SIG-M5 (cell line): ENCODE results near the gene DMRT2.

Source experiments
- DNase-seq: peaks from one replicate; lab custom pipeline; 2025; lab: John Stamatoyannopoulos, UW

DMRT2 gene

DNA sequence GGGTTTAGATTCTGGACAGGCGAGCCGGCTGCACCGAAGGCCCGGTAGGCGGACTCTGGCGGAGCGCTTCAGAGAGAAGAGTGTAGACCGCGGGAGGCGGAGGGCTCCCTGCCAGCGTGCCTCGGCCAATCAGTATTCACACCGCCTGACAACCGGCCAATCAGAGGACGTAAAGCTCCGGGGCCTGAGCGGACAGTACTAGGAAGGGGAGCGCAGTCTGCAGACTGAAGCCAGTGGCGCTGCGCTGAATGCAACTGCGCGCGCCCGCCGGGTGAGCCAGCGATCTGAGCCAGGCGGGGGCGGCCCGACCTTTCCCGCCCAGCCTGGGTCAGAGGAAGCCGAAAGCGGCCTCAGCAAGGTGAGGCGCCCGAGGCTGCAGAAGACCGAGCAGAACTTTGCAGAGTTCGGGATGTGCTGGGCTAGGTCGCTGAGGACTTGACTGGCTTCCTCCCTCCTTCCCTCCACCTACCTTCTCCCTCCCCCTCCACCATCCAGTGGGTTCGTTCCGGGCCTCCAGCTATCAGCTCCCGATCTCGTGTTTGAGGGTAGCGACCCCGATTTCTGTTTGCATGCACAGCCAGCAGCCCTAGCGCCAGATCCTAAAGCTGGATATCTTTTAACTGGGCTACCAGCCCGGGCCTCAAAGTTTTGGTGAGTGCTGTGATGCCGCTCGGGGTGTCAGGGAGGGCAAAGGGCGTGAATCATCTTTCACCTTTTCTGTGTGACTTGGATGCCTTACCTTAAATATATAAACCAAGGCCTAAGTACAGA, at the start of gene DMRT2:
Gene DMRT2 (plus strand): TSS at position 233 of the 771 bp plus-strand sequence. CDS start 1,257 bp downstream, outside the sequence.
- no peak for DNase-seq

- no peak for DNase-seq
Measured at GRCh38 chr9:1001838-1002237, 48.3 kb upstream of the DMRT2 start.

DNA sequence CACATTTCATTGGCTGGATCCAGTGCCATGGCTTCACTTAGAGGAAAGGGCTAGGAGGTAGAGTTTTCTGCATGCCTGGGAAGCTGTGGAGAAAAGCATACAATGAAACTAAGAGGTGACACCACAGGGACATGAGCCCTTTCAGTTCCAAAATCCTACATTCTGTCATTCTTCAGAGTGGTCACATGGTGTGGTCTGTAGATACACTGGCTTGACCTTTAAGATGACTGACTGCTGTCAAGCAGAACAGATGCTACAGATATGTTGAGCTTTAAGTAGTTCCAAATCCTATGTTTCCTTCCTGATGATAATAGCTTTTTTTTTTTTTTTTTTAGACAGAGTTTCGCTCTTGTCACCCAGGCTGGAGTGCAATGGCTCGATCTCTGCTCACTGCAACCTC, 47.5 kb upstream of the DMRT2 start:
- DNase-seq = no peak

DNA sequence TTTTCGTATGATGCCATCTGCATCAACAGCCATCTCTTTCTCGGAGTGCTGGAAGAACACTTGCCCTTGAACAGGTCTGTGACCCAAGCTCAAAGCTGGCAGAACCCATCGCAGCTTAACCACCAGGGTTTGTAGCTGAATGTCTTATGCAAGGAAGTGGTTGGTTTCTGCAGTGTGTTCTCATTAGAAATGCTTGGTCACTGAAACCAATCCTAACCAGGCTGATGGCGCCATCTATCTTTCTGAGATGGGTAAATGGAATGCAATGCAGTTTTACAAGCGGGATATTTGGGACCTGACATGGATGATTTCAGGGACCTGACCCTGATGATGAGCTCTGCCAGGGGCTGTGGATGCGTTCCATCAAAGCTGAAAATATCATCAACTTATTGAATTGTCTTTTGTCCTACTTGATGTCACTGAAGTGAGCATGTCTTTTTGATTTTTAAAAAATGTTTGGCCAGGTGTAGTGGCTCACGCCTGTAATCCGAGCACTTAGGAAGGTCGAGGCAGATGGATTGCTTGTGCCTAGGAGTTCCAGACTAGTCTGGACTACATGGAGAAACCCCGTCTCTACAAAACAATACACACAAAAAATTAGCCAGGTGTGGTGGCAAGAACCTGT, 45.0 kb upstream of the DMRT2 start:
- no peak for DNase-seq

- DNase-seq = no peak
Measured at GRCh38 chr9:1007312-1007711, 42.8 kb upstream of the DMRT2 start.

GRCh38 chr9:1008216-1008615, 41.9 kb upstream of the DMRT2 start:
- DNase-seq = no peak

DNA sequence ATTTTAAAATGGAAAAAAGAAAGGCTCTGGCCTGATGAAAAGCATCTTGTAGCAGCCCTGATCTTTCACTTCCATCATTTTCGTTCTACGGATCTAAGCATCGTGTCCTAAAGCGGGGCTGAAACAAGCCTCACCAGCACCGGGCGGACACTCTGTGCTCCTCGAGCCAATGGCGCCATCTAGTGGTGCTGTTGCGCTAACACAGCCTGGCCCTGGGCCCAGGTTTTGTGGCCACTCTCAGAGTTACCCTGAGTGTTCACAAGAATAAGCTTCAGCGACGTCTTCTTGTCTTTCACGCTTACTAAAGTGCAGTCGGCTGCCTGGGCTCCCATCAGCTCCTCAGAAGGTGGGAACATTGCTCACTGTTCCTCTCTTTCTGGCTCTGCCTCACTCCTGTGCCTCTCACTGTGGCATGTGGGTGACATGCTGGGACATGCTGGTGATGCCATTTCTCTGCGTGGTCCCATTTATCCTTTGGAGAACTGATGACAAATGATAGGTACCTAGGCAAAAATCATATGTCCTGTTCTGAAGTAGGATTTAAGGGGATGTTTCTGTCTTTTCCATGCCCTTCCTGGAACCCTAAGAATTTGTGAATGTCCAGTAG, 41.0 kb upstream of the DMRT2 start:
- no peak for DNase-seq

- DNase-seq = no peak
Measured at GRCh38 chr9:1013021-1013420, 37.1 kb upstream of the DMRT2 start.

- no peak for DNase-seq
Measured at GRCh38 chr9:1014225-1014624, 35.9 kb upstream of the DMRT2 start.

DNA sequence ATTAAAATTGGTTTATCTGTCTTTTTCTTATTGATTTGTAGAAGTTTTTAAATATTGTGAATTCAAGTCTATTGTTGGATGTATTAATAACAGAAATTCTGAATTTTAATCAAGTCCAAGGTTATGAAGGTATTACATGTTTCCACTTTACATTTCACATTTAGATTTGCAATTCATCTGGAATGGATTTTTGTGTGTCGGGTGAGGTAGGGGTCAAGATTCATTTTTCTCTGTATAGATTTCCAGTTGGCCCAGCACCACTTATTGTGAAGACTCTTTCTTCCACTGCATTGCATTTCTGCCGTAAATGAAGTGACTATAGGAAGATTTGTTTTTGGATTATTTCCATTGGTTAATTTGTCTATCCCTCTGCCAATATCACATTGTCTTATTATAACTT, 35.5 kb upstream of the DMRT2 start:
- no peak for DNase-seq

GRCh38 chr9:1018121-1018520, 32.0 kb upstream of the DMRT2 start:
- no peak for DNase-seq

DNA sequence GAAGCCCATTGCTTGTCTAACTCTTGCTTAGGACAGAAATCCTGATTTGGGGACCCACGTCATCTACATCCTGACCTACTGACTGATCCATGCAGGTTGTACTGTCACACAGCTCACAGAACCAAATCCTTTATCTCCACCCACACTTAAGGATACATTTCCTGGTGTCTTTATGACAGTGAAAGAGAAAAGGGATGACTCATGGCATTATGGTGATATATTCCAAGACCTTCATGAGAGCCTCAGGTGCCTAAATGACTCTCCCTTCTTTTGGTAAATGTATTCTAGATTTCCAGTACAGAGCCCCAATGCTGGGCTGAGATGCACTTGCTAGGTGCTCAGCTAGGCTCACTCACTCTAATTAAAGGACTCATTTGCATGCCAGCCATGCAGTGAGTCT, 26.0 kb upstream of the DMRT2 start:
- no peak for DNase-seq

GRCh38 chr9:1025131-1025530, 25.0 kb upstream of the DMRT2 start:
- no peak for DNase-seq

GRCh38 chr9:1026219-1026618, 23.9 kb upstream of the DMRT2 start:
- no peak for DNase-seq

DNA sequence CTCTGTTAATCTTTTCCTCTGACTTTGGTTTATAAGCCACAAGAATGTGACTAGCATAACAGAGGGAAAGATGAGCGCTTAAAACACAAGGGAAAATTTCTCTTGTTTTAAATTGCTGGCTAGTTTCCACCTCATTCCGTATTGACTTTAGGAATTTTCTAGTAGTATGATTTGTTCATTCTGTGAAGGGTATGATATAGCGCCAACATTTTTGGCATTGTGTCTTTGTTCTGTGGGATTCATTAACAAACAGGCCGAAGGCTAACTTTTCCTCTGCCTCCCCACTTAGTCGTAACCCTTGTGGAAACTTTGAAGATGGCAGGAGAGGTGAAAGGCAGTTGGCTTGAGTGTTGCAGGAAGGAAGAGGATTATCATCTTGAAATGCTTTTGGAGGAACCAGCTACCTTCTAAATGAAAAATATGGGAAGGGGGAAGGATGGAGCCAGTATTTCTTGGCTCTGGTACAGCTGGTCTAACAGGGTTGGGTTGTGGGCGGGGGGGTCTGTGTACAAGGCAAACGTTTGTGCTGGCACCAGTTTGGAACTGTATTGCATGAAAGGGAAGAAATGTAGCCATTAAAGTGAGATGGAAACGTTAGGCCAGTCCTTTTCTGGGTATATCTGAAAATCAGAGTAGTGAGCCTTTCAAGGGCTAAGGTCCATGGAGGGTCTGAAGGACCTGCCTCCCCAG, 21.5 kb upstream of the DMRT2 start:
- DNase-seq = no peak

DNA sequence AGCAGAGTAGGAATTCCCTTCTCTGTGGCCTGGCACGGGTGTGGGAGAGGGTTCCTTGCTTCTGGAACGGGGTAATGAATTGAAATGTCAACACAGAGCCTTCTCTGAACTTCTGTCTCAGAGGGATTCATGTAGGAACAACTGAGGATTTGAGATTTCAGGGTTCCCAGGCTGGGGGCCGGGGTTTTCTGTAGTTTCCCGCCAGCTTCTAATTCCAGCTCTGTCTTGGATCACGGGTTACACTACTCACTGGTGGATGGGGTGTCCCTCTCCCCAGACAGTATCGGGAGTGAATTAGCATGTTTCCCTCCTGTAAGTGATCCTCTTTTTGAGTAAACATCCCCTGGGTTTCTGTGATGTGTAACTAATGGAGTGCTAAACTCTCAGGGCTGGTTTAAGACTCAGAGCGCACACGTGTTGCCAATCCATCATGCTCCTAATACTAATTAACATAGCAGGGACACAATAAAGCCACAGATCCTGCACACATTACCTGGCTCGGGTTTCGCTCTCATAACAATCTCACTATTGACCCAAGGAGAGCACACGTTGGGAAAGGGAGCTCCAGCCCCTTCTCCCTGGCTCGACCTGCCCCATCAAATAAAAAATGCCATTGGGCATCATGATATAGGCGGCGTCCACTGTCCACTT, 18.1 kb upstream of the DMRT2 start:
- DNase-seq = no peak

DNA sequence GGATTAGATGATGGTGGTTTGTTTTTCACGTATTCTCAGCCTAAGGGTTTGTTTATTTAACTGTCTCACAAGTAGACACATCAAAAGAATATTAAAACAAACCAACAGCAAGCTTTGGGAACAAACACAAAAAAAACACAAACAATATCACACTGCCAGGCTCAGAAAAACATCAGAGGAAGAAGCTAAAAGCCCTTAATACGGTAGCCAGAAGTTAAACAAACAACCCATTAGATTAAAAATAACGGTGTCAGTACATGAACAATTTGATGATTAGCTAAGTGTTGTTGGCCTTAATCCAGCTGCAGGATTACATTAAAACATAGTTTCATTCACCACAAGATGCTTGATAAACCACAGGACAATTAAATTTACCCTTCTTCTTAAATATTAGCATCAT, 15.9 kb upstream of the DMRT2 start:
- no peak for DNase-seq

DNA sequence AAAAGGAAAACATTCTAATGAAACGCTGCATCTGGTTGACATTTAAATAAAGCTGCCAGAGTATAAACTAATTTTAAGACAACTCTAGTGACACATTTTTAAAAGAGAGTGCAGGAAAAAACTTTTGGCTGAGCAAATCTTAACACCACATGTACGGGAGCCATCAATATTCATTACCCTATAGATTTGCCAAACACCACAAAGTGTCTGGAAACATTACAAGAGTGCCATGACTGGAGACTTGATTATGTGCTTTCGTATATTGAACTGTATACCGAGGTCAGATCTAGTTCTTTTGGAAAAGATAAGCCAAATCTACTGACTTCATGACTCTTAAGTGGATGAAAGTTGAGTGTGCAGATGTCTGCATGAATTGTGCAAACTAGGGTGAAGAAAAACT, 10.6 kb upstream of the DMRT2 start:
- no peak for DNase-seq

DNA sequence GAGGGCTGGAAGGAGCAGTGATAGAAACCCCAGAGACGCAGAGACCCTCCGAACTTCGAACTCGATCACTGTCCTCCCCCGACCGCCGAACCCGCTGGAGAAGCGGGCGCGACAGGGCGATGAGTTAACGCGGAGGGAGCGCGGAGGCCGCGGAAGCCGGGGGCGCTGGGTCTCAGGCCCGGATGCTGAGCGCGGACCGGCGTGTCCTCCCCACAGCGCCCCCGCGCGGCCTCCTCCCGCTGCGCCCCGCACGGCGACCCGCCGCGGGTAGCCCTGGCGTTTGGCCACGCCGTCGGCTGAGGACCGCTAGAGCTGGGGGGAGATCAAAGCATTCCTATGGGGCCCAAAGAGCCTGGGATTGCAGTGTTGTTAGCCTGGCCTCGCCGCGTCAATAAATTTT, 7.7 kb upstream of the DMRT2 start:
- no peak for DNase-seq

DNA sequence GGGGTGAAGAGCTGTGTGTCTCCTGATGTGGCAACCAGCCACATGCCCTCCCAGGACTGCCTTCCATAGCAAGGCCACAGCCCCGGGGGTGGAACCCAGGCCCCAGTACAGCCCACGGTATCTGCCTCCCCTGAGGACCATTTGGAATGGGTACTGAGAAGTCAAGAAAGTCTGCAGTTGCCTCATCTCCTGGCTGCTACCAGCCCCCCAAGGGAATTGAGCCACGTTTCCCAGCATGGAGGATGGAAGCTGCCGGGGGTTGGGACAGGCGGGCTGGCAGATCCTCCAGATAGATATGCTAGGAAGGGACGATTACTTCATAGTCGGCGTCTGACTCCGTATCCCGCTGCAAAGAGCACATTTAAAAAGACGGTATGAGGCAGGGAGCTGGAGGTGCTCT, 5.5 kb upstream of the DMRT2 start:
- no peak for DNase-seq

DNA sequence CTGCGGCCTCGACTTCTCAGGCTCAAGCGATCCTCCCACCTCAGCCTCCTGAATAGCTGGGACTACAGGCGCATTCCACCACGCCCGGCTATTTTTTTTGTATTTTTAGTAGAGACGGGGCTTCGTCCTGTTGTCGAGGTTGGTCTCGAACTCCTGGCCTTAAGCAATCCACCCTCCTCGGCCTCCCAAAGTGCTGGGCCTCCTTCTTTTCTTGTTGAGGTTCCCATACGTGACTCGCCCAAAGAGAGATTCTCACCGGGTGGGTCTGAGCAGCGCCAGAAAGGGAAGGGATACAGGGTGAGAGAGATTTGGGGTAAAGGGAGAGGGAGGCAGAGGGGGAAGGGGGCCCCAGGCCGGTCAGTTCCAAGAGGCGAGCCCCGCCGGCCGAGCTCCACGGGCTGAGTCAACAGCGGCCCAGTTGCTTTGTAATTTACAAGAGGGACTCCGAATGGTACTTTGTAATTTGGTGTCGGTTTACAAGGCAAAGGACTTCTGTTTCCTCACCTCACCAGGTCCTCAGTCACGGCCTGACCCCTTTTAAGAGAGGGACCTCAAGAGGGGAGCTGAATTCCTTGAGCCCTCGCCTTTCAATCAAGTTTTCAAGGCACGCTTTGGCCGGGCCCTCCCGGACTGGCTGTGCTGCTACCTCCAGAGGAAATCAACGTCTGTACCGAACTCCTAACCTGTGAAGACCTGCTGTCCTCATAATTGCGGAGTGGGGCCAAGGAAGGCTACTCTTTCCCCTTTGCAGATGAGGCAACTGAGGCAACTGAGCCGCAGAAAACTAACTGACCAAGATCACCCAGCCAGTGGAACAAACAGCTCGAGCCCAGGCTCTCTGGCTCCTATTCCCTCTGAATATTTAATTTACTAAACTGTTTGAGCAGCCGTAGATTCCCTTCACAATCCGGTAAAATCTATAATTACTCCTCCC, 3.3 kb upstream of the DMRT2 start:
- DNase-seq = no peak
